ENCODE measurements around the gene SH2B3.

The SH2B3 gene

DNA sequence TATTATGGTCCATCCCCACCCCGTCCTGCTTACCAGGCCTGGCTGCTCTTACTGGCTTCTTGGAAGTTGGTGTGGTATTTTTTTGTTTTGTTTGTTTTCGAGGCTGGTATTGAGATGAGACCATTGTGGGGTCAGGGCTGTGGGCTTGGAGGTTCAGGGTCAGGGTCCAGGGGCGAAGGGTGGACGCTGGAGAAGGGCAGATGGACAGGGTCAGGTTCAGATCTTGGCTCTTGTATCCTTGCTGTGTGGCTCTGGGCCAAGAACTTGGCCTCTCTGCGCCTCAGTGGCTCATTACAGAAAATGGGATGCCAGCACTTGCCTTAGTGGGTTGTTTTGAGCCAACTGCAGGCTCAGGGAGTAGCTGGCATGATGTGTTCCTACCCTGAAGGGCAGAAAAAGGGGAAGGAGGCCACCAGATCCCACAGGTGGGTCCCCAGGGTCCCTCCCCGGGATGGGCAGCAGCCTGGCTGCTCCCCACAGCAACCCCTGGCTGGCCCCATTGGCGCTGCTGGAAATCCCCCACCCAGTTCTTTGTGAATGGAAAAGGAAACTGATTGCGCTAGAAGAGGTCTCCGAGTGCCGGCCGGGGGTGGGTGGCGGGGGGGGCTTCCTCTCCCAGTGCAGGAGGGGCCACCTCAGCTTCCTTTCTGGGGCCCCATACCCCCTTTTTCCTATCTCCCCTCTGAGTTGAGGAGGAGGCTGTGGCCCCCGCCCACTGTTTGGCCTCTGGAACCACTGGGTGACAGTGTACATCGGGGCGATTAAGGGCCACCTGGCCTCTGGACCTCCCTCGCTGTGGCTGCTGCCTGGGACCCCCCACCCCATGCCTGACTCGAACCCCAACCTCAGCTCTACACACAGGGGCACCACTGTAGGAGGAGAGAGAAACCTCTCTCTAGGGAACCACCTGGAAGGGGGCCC, 25.0 kb downstream of the SH2B3 start:
- Histone ChIP-seq H3K4me3 (ENCODE audit: low read depth, low read length) (no peak overlapping the region), H3K36me3 (replicated peaks) (peaks cover 34% of the 10 kb centered on the region), H3K27me3 (replicated peaks) (no peaks in the 10 kb centered on the region), H3K27ac (peak overlapping the region; percentile 40)
- in situ Hi-C loops (cut with HindIII; ENCODE audit: low pct_ligation_motif_present, low sequenced_read_pairs) = no loop called here
- TF ChIP-seq CTCF (IDR thresholded peaks at IDR 0.05; ENCODE audit: low read depth, low read length, missing control alignments) = no peak
- no peak for DNase-seq

GRCh38 chr12:111431772-111432171, 26.0 kb downstream of the SH2B3 start:
- H3K36me3 ChIP-seq (replicated peaks) = peaks cover 29% of the 10 kb centered on the region
- TF ChIP-seq CTCF (IDR thresholded peaks at IDR 0.05; ENCODE audit: low read depth, low read length, missing control alignments) = no peak
- peak overlapping the region; percentile 20 for H3K27ac ChIP-seq
- in situ Hi-C loops (cut with HindIII; ENCODE audit: low pct_ligation_motif_present, low sequenced_read_pairs) = no loop called here
- DNase-seq = no peak
- H3K4me3 ChIP-seq (ENCODE audit: low read depth, low read length) = no peak overlapping the region
- H3K27me3 ChIP-seq (replicated peaks) = no peaks in the 10 kb centered on the region

- Histone ChIP-seq H3K4me3 (ENCODE audit: low read depth, low read length) (no peak overlapping the region), H3K27ac (peak overlapping the region; percentile 63), H3K27me3 (replicated peaks) (no peaks in the 10 kb centered on the region), H3K36me3 (replicated peaks) (peaks cover 24% of the 10 kb centered on the region)
- TF ChIP-seq CTCF (IDR thresholded peaks at IDR 0.05; ENCODE audit: low read depth, low read length, missing control alignments) = no peak
- in situ Hi-C loops (cut with HindIII; ENCODE audit: low pct_ligation_motif_present, low sequenced_read_pairs) = no loop called here
- no peak for DNase-seq
Observed at GRCh38 chr12:111434049-111434448, 28.3 kb downstream of the SH2B3 start.

- TF ChIP-seq CTCF (IDR thresholded peaks at IDR 0.05; ENCODE audit: low read depth, low read length, missing control alignments) = no peak
- H3K27ac ChIP-seq = peak overlapping the region; percentile 59
- no peaks in the 10 kb centered on the region for H3K27me3 ChIP-seq (replicated peaks)
- peaks cover 23% of the 10 kb centered on the region for H3K36me3 ChIP-seq (replicated peaks)
- in situ Hi-C loops (cut with HindIII; ENCODE audit: low pct_ligation_motif_present, low sequenced_read_pairs) = no loop called here
- peak; percentile 65 for DNase-seq
- H3K4me3 ChIP-seq (ENCODE audit: low read depth, low read length) = no peak overlapping the region
Observed at GRCh38 chr12:111434680-111435338, 29.1 kb downstream of the SH2B3 start.

DNA sequence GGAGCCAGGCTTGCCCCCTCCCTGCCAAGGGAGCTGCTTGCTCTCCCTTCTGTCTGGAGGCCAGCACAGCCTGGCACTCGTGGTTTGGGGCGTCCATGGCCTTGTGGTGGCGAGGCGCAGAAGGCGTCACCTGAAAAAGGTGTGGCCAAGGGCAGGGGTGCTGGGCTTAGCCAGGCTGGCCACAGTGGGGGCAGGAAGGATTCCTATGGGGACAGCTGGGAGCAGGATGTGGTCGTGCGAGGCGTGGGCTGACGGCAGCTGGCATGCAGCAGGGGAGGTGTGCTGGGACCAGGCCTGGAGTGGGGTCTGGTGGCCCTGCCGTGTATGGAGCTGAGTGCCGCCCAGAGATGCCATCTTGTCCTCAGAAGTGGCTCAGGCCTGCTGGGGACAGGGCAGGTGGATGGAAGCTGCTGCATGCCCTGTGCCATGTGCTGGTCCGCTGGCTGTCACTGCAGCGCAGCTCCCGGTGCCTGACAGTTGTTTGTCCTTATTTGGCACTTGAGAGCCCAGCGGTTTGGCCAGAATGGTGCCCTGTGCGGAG, 30.0 kb downstream of the SH2B3 start:
- no peak for TF ChIP-seq CTCF (IDR thresholded peaks at IDR 0.05; ENCODE audit: low read depth, low read length, missing control alignments)
- peaks cover 31% of the 10 kb centered on the region for H3K36me3 ChIP-seq (replicated peaks)
- H3K4me3 ChIP-seq (ENCODE audit: low read depth, low read length) = no peak overlapping the region
- H3K27me3 ChIP-seq (replicated peaks) = no peaks in the 10 kb centered on the region
- in situ Hi-C loops (cut with HindIII; ENCODE audit: low pct_ligation_motif_present, low sequenced_read_pairs) = no loop called here
- H3K27ac ChIP-seq = peak overlapping the region; percentile 59
- no peak for DNase-seq

Measured in brain microvascular endothelial cell (primary cell).